ENCODE results near the gene ZBTB8B.

ZBTB8B gene

DNA sequence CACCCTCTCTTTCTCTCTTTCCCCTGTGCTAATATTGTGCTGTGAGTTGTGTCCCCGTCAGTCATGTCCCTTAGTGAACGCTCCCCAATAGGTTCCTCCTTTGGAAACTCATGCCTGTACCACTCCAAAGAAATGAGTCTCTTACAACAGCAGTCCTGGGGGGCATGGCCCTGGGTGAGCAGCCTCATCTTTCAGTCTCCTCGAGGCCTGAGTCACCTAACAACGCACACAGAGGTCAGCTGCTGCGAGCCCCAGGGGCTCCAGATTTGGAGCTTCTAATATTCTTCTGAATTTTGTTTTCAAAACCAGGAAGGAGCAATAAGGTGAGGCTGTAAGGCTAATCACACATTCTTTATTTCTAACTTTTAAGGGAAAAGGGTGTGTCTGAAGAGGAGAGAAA lies 43.9 kb downstream of the ZBTB8B start:
- TF ChIP-seq, protein P1, sequence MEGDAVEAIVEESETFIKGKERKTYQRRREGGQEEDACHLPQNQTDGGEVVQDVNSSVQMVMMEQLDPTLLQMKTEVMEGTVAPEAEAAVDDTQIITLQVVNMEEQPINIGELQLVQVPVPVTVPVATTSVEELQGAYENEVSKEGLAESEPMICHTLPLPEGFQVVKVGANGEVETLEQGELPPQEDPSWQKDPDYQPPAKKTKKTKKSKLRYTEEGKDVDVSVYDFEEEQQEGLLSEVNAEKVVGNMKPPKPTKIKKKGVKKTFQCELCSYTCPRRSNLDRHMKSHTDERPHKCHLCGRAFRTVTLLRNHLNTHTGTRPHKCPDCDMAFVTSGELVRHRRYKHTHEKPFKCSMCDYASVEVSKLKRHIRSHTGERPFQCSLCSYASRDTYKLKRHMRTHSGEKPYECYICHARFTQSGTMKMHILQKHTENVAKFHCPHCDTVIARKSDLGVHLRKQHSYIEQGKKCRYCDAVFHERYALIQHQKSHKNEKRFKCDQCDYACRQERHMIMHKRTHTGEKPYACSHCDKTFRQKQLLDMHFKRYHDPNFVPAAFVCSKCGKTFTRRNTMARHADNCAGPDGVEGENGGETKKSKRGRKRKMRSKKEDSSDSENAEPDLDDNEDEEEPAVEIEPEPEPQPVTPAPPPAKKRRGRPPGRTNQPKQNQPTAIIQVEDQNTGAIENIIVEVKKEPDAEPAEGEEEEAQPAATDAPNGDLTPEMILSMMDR (IDR thresholded peaks at IDR 0.05; ENCODE audit: control insufficient read depth, insufficient read depth, low read depth, low read length, missing control alignments) = no peak
- no peak overlapping the region for H3K4me3 ChIP-seq (ENCODE audit: control insufficient read depth, low read depth, low read length)
- DNase-seq (ENCODE audit: low read depth) = no peak

DNA sequence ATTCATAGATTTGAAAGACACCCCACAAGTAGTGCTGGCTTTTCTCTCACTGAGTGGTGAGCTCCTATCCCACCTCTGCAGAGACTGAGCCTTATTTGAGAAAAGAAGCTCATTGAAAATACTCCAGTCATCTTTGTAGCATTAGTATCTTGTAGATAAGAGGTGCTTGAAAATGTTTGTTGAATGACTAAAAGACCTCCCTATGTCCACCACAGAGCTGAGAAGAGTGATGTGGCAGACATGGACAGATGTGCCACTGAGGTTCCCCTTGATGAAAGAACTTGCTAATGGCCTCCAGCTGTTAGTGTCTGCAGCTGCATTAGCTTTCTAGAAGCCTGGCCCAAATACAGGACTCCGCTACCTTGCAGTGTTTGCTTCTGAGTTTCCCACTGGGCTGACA lies 45.1 kb downstream of the ZBTB8B start:
- H3K4me3 ChIP-seq (ENCODE audit: control insufficient read depth, low read depth, low read length) = no peak overlapping the region
- no peak for DNase-seq (ENCODE audit: low read depth)
- TF ChIP-seq, protein P1 (IDR thresholded peaks at IDR 0.05; ENCODE audit: control insufficient read depth, insufficient read depth, low read depth, low read length, missing control alignments) = no peak

Data from AG09309 (cell line).